SK-N-SH (cell line): ENCODE results near the gene CHRND.

ENCODE experiments used
- CHD2 ChIP-seq: fragments of 150-350 bp; IDR thresholded peaks from 2 replicates; pipeline ENCODE4 v1.6.1; 2018; ENCODE audit warnings: low read length; ENCODE audit not compliant: partially characterized antibody
- FOXM1 ChIP-seq: IDR thresholded peaks from 2 replicates; pipeline ENCODE4 v1.4.0; 2012; ENCODE audit warnings: low read depth, mild to moderate bottlenecking
- GABPA ChIP-seq: IDR thresholded peaks from 2 replicates; pipeline ENCODE4 v1.4.0; 2012; ENCODE audit warnings: low read depth, mild to moderate bottlenecking
- GATA2 ChIP-seq: sonication (generic); formaldehyde crosslinking; IDR thresholded peaks from 2 replicates; pipeline ENCODE4 v1.5.0; 2020; ENCODE audit warnings: mild to moderate bottlenecking, missing genetic modification reagents
- MXI1 ChIP-seq: IDR thresholded peaks from 2 replicates; pipeline ENCODE4 v1.6.1; 2012; ENCODE audit warnings: mild to moderate bottlenecking, low read depth, low read length, improper control_type of control experiment
- POLR2AphosphoS5 ChIP-seq: IDR thresholded peaks from 2 replicates; pipeline ENCODE4 v1.6.1; 2012; ENCODE audit warnings: low read depth, low read length
- RAD21 ChIP-seq: IDR thresholded peaks from 2 replicates; pipeline ENCODE4 v1.6.1; 2012; ENCODE audit warnings: mild to moderate bottlenecking, low read length
- RFX5 ChIP-seq: IDR thresholded peaks from 2 replicates; pipeline ENCODE4 v1.6.1; 2012; ENCODE audit warnings: mild to moderate bottlenecking, improper control_type of control experiment, low read length
- SIN3A ChIP-seq: IDR thresholded peaks from 2 replicates; pipeline ENCODE4 v1.6.1; 2012; ENCODE audit warnings: low read depth, mild to moderate bottlenecking, low read length, moderate library complexity, borderline replicate concordance
- TAF1 ChIP-seq: IDR thresholded peaks from 2 replicates; pipeline ENCODE4 v1.6.1; 2012; ENCODE audit warnings: low read depth, mild to moderate bottlenecking, low read length, moderate library complexity, borderline replicate concordance
- YY1 ChIP-seq: IDR thresholded peaks from 2 replicates; pipeline ENCODE4 v1.4.0; 2012; ENCODE audit warnings: low read depth, mild to moderate bottlenecking
- TF ChIP-seq, protein P1 (sequence below): fragments of 200-600 bp; sonication (generic); IDR thresholded peaks from 2 replicates; pipeline ENCODE4 v1.6.1; 2017; ENCODE audit warnings: antibody characterized with exemption, mild to moderate bottlenecking, moderate library complexity
- TF ChIP-seq, protein P2 (sequence below): IDR thresholded peaks from 2 replicates; pipeline ENCODE4 v1.4.0; 2012; ENCODE audit warnings: low read depth

DNA sequence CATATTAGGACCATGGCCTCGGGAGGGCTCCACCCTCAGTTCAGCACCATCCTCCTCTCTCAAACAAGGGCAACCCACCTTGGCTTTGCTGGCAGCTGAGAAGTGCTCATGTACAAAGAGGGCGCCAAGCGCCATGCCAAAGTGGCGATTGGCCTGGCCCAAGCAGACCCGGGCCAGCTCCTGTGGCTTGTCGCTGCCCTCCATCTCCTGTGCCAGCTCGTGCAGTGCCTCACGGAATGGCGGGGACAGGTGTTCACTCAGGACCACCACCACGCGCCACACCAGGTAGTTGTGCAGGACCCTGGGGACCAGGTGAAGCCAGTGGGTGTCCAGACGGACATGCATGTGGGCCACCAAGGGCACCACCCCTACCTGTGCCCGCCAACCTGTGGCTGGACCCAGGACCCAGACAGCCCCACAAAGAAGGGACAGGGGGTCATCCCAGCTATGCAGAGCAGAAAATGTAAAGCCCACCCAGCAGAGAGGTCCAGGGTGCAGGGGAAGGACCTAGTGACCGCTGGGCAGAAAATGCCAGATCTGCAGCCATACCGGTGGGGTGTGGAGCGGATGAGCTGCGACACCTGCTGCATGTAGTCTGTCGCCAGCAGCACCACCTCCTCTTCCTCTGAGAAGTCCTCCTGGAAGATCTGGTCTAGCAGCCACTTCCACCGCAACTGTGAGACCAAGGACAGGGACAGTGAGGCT is 41.9 kb upstream of the CHRND start:
- TF ChIP-seq, protein P1, sequence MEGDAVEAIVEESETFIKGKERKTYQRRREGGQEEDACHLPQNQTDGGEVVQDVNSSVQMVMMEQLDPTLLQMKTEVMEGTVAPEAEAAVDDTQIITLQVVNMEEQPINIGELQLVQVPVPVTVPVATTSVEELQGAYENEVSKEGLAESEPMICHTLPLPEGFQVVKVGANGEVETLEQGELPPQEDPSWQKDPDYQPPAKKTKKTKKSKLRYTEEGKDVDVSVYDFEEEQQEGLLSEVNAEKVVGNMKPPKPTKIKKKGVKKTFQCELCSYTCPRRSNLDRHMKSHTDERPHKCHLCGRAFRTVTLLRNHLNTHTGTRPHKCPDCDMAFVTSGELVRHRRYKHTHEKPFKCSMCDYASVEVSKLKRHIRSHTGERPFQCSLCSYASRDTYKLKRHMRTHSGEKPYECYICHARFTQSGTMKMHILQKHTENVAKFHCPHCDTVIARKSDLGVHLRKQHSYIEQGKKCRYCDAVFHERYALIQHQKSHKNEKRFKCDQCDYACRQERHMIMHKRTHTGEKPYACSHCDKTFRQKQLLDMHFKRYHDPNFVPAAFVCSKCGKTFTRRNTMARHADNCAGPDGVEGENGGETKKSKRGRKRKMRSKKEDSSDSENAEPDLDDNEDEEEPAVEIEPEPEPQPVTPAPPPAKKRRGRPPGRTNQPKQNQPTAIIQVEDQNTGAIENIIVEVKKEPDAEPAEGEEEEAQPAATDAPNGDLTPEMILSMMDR: no peak
- no peak for TF ChIP-seq POLR2AphosphoS5
- no peak for TF ChIP-seq RAD21
- no peak for TF ChIP-seq GABPA
- TF ChIP-seq GATA2 (CRISPR knock-in tag): no peak
- no peak for TF ChIP-seq MXI1
- TF ChIP-seq, protein P2, sequence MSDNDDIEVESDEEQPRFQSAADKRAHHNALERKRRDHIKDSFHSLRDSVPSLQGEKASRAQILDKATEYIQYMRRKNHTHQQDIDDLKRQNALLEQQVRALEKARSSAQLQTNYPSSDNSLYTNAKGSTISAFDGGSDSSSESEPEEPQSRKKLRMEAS: no peak
- TF ChIP-seq YY1: no peak
- no peak for TF ChIP-seq FOXM1
- no peak for TF ChIP-seq TAF1
- TF ChIP-seq SIN3A: no peak
- TF ChIP-seq RFX5: no peak
- no peak for TF ChIP-seq CHD2
